Measurements from ENCODE around the gene NEK6.

Gene NEK6

GRCh38 chr9:124263213-124263612 is 5.5 kb downstream of the NEK6 start:
- no peak for DNase-seq

- no peak for DNase-seq
Measured at GRCh38 chr9:124263800-124264426, 6.2 kb downstream of the NEK6 start.

- DNase-seq = no peak
Measured at GRCh38 chr9:124264823-124265233, 7.1 kb downstream of the NEK6 start.

- no peak for DNase-seq
Measured at GRCh38 chr9:124265551-124265950, 7.8 kb downstream of the NEK6 start.

GRCh38 chr9:124266139-124266825 is 8.5 kb downstream of the NEK6 start:
- DNase-seq = no peak

GRCh38 chr9:124266826-124267201 is 9.1 kb downstream of the NEK6 start:
- DNase-seq = no peak

- DNase-seq = no peak
Measured at GRCh38 chr9:124267271-124267807, 9.6 kb downstream of the NEK6 start.

GRCh38 chr9:124268248-124268647 is 10.5 kb downstream of the NEK6 start:
- DNase-seq = no peak

- DNase-seq = no peak
Measured at GRCh38 chr9:124268661-124269060, 10.9 kb downstream of the NEK6 start.

GRCh38 chr9:124269556-124269955 is 11.8 kb downstream of the NEK6 start:
- DNase-seq = no peak

- DNase-seq = no peak
Measured at GRCh38 chr9:124270504-124271335, 13.0 kb downstream of the NEK6 start.

GRCh38 chr9:124271660-124272059 is 13.9 kb downstream of the NEK6 start:
- DNase-seq = peak; percentile 28

- DNase-seq = no peak
Measured at GRCh38 chr9:124272118-124272517, 14.4 kb downstream of the NEK6 start.

GRCh38 chr9:124272979-124273378 is 15.2 kb downstream of the NEK6 start:
- no peak for DNase-seq

GRCh38 chr9:124273427-124274160 is 15.8 kb downstream of the NEK6 start:
- DNase-seq = no peak

GRCh38 chr9:124274226-124274625 is 16.5 kb downstream of the NEK6 start:
- DNase-seq = no peak

GRCh38 chr9:124274738-124275137 is 17.0 kb downstream of the NEK6 start:
- DNase-seq = no peak

GRCh38 chr9:124277420-124277819 is 19.7 kb downstream of the NEK6 start:
- no peak for DNase-seq

GRCh38 chr9:124278054-124278540 is 20.3 kb downstream of the NEK6 start:
- DNase-seq = no peak

- no peak for DNase-seq
Measured at GRCh38 chr9:124279531-124280175, 21.9 kb downstream of the NEK6 start.

GRCh38 chr9:124280176-124280691 is 22.5 kb downstream of the NEK6 start:
- DNase-seq = no peak

GRCh38 chr9:124281931-124282371 is 24.2 kb downstream of the NEK6 start:
- no peak for DNase-seq

All from NCI-H510A (cell line).